Measurements from ENCODE around the gene TTYH1.

- TF ChIP-seq RAD21 (IDR thresholded peaks at IDR 0.05 in 1 of 2, conservative IDR thresholded peaks at IDR 0.05 in 1 of 2; ENCODE audit: low read depth in 2 of 2, low read length in 2 of 2) (no peak), JUND (IDR thresholded peaks at IDR 0.05; ENCODE audit: low read length) (no peak), POLR2A (IDR thresholded peaks at IDR 0.05; ENCODE audit: control extremely low read depth in 1 of 2, low read depth in 2 of 2, low read length in 2 of 2) (no peak), GTF2F1 (IDR thresholded peaks at IDR 0.05; ENCODE audit: borderline replicate concordance, low read depth, low read length) (no peak), EP300 (IDR thresholded peaks at IDR 0.05; ENCODE audit: borderline replicate concordance in 1 of 2, low read depth in 2 of 2, low read length in 2 of 2) (no peak), CTCF (IDR thresholded peaks at IDR 0.05; ENCODE audit: control extremely low read depth in 1 of 3, insufficient read depth in 1 of 3, low read depth in 1 of 3, low read length in 3 of 3) (no peak), MAX (IDR thresholded peaks at IDR 0.05) (no peak)
Observed at GRCh38 chr19:54451331-54451871, 36.1 kb downstream of the TTYH1 start.

Data from H1 (cell line).